Immature natural killer cell (primary cell): ENCODE results near the gene SLC29A2. TPM values are rescaled to one million over a fixed set of nuclear protein-coding genes. Genes with fewer than 3 reads are reported as not detected.
"Not testable (repeated sequence)": the region's sequence is repeated elsewhere in the genome, so short reads cannot be mapped to it uniquely, and the experiment has no call there.

ENCODE experiments used
- DNase-seq, 3 donors: peaks; one replicate each; pipeline ENCODE4 v3.0.0; 2022; ENCODE audit warnings: mixed read lengths in 1 of 3
- H3K27ac Mint-ChIP-seq, 6 donors: one replicate each; pipeline ENCODE4 v1.8.0; 2020; ENCODE audit warnings: mixed read lengths in 6 of 6, mild to moderate bottlenecking in 5 of 6, inconsistent platforms in 4 of 6, moderate library complexity in 3 of 6
- H3K27me3 Mint-ChIP-seq, 3 donors: one replicate each; pipeline ENCODE4 v1.8.0; 2020 to 2021; ENCODE audit warnings: low read depth in 3 of 3, mild to moderate bottlenecking in 3 of 3, mixed read lengths in 3 of 3, moderate library complexity in 3 of 3, inconsistent platforms in 1 of 3
- H3K36me3 Mint-ChIP-seq, 3 donors: one replicate each; pipeline ENCODE4 v1.8.0; 2020; ENCODE audit warnings: mixed read lengths in 3 of 3, inconsistent platforms in 2 of 3, mild to moderate bottlenecking in 2 of 3
- H3K4me1 Mint-ChIP-seq, 2 donors: one replicate each; pipeline ENCODE4 v1.8.0; 2020; ENCODE audit warnings: inconsistent platforms in 2 of 2, mild to moderate bottlenecking in 2 of 2, mixed read lengths in 2 of 2, moderate library complexity in 1 of 2
- H3K4me3 Mint-ChIP-seq, 5 donors: one replicate each; pipeline ENCODE4 v1.8.0; 2020; ENCODE audit warnings: mild to moderate bottlenecking in 5 of 5, mixed read lengths in 5 of 5, inconsistent platforms in 3 of 5, moderate library complexity in 3 of 5
- H3K9me3 Mint-ChIP-seq, 6 donors: one replicate each; pipeline ENCODE4 v1.8.0; 2020; ENCODE audit warnings: mild to moderate bottlenecking in 6 of 6, mixed read lengths in 6 of 6, inconsistent platforms in 4 of 6, moderate library complexity in 3 of 6
- polyA plus RNA-seq, 3 donors: library from polyadenylated mRNA; unstranded; fragments of 300-500 nt; fragmentation: Illumina TruSeq; gene quantifications; one replicate each; pipeline ENCODE4 v1.2.3, GENCODE V29; 2021

SLC29A2 gene
- polyA plus RNA-seq, 3 donors from 2014 or later = 0.21 to 0.32 TPM; not detected in 1

- DNase-seq = no peak
- no peaks in the 10 kb centered on the region for H3K9me3 Mint-ChIP-seq
- no peaks in the 10 kb centered on the region for H3K36me3 Mint-ChIP-seq
- H3K27me3 Mint-ChIP-seq = peaks cover 0 to 21% (median 6%) of the 10 kb centered on the region in 3 donors
- no peak overlapping the region for H3K4me3 Mint-ChIP-seq
- H3K27ac Mint-ChIP-seq = no peak overlapping the region
- peaks cover 22 to 38% of the 10 kb centered on the region in 2 donors for H3K4me1 Mint-ChIP-seq
Measured at GRCh38 chr11:66330931-66331330, 40.6 kb downstream of the SLC29A2 start.

DNA sequence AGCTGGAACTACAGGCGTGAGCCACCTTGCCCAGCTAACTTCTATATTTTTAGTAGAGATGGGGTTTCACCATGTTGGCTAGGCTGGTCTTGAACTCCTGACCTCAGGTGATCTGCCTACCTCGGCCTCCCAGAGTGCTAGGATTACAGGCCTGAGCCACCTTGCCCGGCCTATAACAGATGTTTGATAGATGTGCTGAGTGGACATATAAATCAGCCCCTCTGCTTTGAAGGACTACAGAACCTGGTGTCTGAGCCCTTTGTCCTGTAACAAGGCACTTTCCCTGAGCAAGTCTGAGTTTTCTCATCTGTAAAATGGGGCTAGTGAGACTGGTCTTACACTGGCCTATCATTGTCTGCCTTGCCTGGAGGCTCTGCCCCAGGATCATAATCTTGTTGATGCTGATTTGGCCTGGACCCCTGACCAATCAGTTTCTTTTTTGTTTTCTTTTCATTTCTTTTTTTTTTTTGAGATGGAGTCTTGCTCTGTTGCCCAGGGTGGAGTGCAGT lies 42.3 kb downstream of the SLC29A2 start:
- DNase-seq = no peak
- no peaks in the 10 kb centered on the region for H3K36me3 Mint-ChIP-seq
- peaks cover 0 to 21% (median 6%) of the 10 kb centered on the region in 3 donors for H3K27me3 Mint-ChIP-seq
- peaks cover 22 to 39% of the 10 kb centered on the region in 2 donors for H3K4me1 Mint-ChIP-seq
- no peak overlapping the region for H3K27ac Mint-ChIP-seq
- H3K4me3 Mint-ChIP-seq = peak overlapping the region in 3 of 5 donors; percentile 58 to 71 (median 62)
- no peaks in the 10 kb centered on the region for H3K9me3 Mint-ChIP-seq

- peaks cover 22 to 39% of the 10 kb centered on the region in 2 donors for H3K4me1 Mint-ChIP-seq
Measured at GRCh38 chr11:66328302-66329144, 43.0 kb downstream of the SLC29A2 start.

GRCh38 chr11:66328031-66328301 lies 43.6 kb downstream of the SLC29A2 start:
- Mint-ChIP-seq H3K27me3 (peaks cover 0 to 24% (median 6%) of the 10 kb centered on the region in 3 donors), H3K9me3 (no peaks in the 10 kb centered on the region), H3K27ac (peak overlapping the region; percentile 67 to 96 (median 83)), H3K4me1 (peaks cover 22 to 39% of the 10 kb centered on the region in 2 donors), H3K36me3 (no peaks in the 10 kb centered on the region), H3K4me3 (peak overlapping the region; percentile 23 to 71 (median 58))
- peak; percentile 87 to 89 (median 88) for DNase-seq

More at GRCh38 chr11:66328302-66329144, 43.0 kb downstream of the SLC29A2 start:
- H3K4me3 Mint-ChIP-seq = peak overlapping the region; percentile 23 to 71 (median 58)
- H3K27me3 Mint-ChIP-seq = peaks cover 0 to 24% (median 6%) of the 10 kb centered on the region in 3 donors
- H3K27ac Mint-ChIP-seq = peak overlapping the region; percentile 78 to 96 (median 83)
- no peaks in the 10 kb centered on the region for H3K9me3 Mint-ChIP-seq
- DNase-seq = peak; percentile 76 to 81 (median 80)
- H3K36me3 Mint-ChIP-seq = no peaks in the 10 kb centered on the region

- H3K36me3 Mint-ChIP-seq = no peaks in the 10 kb centered on the region
- DNase-seq = no peak
- H3K4me3 Mint-ChIP-seq = peak overlapping the region; percentile 18 to 62 (median 58)
- peak overlapping the region; percentile 67 to 96 (median 83) for H3K27ac Mint-ChIP-seq
- H3K4me1 Mint-ChIP-seq = peaks cover 22 to 39% of the 10 kb centered on the region in 2 donors
- no peaks in the 10 kb centered on the region for H3K9me3 Mint-ChIP-seq
- peaks cover 0 to 21% (median 6%) of the 10 kb centered on the region in 3 donors for H3K27me3 Mint-ChIP-seq
Measured at GRCh38 chr11:66327171-66328030, 44.2 kb downstream of the SLC29A2 start.

- no peak for DNase-seq
- peaks cover 22 to 39% of the 10 kb centered on the region in 2 donors for H3K4me1 Mint-ChIP-seq
- H3K27me3 Mint-ChIP-seq = peaks cover 0 to 18% (median 6%) of the 10 kb centered on the region in 3 donors
- H3K4me3 Mint-ChIP-seq = no peak overlapping the region
- no peaks in the 10 kb centered on the region for H3K36me3 Mint-ChIP-seq
- H3K9me3 Mint-ChIP-seq = no peaks in the 10 kb centered on the region
- H3K27ac Mint-ChIP-seq = peak overlapping the region in 3 of 6 donors; percentile 5 to 69 (median 34)
Measured at GRCh38 chr11:66326261-66327111, 45.1 kb downstream of the SLC29A2 start.

GRCh38 chr11:66325263-66325671 lies 46.3 kb downstream of the SLC29A2 start:
- Mint-ChIP-seq H3K27me3 (peaks cover 0 to 18% (median 6%) of the 10 kb centered on the region in 3 donors), H3K4me1 (peaks cover 22 to 36% of the 10 kb centered on the region in 2 donors), H3K4me3 (no peak overlapping the region), H3K27ac (peak overlapping the region in 2 of 6 donors; percentile 62 to 69), H3K36me3 (no peaks in the 10 kb centered on the region), H3K9me3 (peaks cover 0 to 2% (median under 1%) of the 10 kb centered on the region in 6 donors)
- no peak for DNase-seq

DNA sequence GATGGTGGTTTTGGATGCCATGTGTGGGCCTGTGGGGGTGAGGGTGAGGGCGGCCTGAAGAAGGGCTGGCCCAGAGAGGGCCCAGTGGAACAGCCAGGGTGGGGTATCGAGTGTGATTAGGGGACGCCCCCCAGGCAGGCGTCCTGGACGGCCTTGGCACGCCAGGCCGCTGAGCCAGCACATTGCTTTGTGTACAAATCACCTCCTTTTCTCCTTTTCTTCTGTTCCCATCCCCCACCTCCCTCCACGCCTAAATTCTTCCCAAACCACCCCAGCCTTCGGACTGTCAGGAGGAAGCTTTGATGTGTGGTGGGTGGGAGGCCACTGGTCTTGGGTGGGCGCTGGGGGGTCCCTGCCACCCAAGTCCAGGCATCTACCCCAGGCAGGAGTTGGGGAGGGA lies 46.9 kb downstream of the SLC29A2 start:
- peaks cover 0 to 5% (median 2%) of the 10 kb centered on the region in 6 donors for H3K9me3 Mint-ChIP-seq
- peak overlapping the region in 3 of 6 donors; percentile 12 to 21 (median 19) for H3K27ac Mint-ChIP-seq
- H3K36me3 Mint-ChIP-seq = no peaks in the 10 kb centered on the region
- peaks cover 0 to 17% (median 6%) of the 10 kb centered on the region in 3 donors for H3K27me3 Mint-ChIP-seq
- no peak overlapping the region for H3K4me3 Mint-ChIP-seq
- H3K4me1 Mint-ChIP-seq = peaks cover 22 to 34% of the 10 kb centered on the region in 2 donors
- no peak for DNase-seq

GRCh38 chr11:66323684-66324083 lies 47.9 kb downstream of the SLC29A2 start:
- Mint-ChIP-seq H3K27ac (no peak overlapping the region), H3K36me3 (no peaks in the 10 kb centered on the region), H3K4me1 (peaks cover 17 to 29% of the 10 kb centered on the region in 2 donors), H3K4me3 (no peak overlapping the region), H3K9me3 (peaks cover 0 to 5% (median 2%) of the 10 kb centered on the region in 6 donors), H3K27me3 (peaks cover 1 to 18% (median 12%) of the 10 kb centered on the region in 3 donors)
- DNase-seq = no peak

DNA sequence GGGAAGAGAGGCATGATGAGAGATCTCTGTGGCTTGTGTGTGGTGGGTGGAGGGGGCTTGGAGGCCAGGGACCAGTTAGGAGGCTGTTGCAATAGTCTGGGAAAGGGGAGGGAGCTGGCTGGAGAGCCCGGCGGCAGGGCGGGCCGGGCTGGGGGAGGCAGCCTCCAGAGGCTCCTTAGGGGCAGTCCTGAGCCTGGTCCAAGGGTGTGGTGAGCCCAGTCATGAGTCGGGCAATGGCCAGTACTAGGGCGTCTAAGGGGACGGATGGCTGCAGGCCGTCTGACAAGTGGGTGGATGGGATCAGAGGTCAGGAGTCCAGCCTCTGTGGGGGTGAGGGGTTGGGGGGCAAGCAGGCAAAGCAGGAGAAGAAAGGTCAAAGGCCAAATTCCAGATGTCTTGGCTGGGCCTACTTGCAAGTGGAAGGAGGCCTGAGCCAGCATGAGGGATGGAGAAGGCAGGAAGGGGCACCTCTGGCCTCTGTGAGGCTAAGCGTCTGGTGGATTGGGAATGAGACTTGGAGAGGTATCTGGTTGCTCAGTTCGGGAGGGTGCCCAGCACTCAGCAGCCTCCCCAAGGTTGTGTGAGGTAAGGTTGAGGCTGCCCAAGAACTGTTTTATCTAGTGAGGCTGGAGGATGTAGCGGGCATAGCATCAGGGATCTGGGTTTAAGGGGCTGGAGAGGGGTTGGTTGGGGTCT lies 48.7 kb downstream of the SLC29A2 start:
- Mint-ChIP-seq H3K27me3 (peaks cover 5 to 10% (median 10%) of the 10 kb centered on the region in 3 donors), H3K9me3 (peaks cover 0 to 5% (median 2%) of the 10 kb centered on the region in 6 donors), H3K4me3 (no peak overlapping the region), H3K4me1 (peaks cover 9 to 29% of the 10 kb centered on the region in 2 donors), H3K36me3 (no peaks in the 10 kb centered on the region), H3K27ac (peak overlapping the region in 1 of 6 donors; percentile 30)
- no peak for DNase-seq

DNA sequence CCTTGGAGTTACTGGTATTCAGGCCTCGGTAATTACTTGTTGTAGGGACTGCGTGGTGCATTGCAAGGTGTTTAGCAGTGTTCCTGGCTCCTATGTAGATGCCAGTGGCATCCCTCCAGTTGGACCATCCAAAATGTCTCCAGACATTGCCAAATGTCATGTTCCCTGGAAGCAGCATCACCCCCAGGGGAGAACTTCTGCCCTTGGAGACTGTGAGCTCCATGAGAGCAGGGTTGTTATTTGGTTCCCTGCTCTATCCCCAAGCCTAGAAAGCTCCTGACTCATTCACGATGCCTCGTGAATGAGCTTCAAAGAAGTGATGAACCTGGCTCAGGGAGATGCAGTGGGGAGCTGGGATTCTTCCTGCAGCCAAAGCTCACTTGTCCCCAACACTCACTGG lies 50.0 kb downstream of the SLC29A2 start:
- Mint-ChIP-seq H3K27me3 (peaks cover 8 to 9% (median 9%) of the 10 kb centered on the region in 3 donors), H3K36me3 (no peaks in the 10 kb centered on the region), H3K4me3 (no peak overlapping the region), H3K27ac (peak overlapping the region in 1 of 6 donors; percentile 30), H3K9me3 (peaks cover 0 to 5% (median 2%) of the 10 kb centered on the region in 6 donors), H3K4me1 (peaks cover 5 to 27% of the 10 kb centered on the region in 2 donors)
- DNase-seq = no peak

GRCh38 chr11:66320748-66321147 lies 50.8 kb downstream of the SLC29A2 start:
- not testable (repeated sequence) for H3K4me3 Mint-ChIP-seq, DNase-seq, H3K27ac Mint-ChIP-seq, H3K9me3 Mint-ChIP-seq, H3K36me3 Mint-ChIP-seq
- H3K4me1 Mint-ChIP-seq = peaks cover 5 to 21% of the 10 kb centered on the region in 2 donors
- H3K27me3 Mint-ChIP-seq = peaks cover 8 to 12% (median 11%) of the 10 kb centered on the region in 3 donors
